ENCODE data around the gene EBLN1.

Gene EBLN1

GRCh38 chr10:22217842-22218241, at the start of gene EBLN1:
Gene EBLN1 (minus strand): TSS chr10:22218015. CDS start chr10:22209983, 8,032 bp downstream.
- no peak for DNase-seq (ENCODE audit: low read depth)

- no peak for DNase-seq (ENCODE audit: low read depth)
These were observed 48.2 kb upstream of the EBLN1 start for GRCh38 chr10:22265839-22266537.

DNA sequence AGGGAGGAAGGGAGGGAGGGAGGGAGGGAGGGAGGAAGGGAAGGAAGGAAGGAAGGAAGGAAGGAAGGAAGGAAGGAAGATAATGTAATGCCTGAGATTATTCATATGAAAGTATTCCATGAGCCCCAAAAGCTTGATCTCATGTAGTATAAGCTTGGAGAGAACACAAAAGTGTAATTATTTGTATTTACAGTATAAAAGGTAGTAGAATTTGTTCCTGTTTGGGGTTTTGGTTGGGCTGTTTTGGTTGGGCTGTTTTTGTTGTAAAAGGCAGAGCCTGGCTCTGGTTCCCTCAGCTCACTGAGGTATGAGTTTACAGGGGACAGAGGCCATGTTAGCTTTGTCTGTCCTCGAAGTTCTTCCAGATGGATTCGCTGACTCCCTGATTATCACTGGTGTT, 45.3 kb upstream of the EBLN1 start:
- no peak for DNase-seq (ENCODE audit: low read depth)

DNA sequence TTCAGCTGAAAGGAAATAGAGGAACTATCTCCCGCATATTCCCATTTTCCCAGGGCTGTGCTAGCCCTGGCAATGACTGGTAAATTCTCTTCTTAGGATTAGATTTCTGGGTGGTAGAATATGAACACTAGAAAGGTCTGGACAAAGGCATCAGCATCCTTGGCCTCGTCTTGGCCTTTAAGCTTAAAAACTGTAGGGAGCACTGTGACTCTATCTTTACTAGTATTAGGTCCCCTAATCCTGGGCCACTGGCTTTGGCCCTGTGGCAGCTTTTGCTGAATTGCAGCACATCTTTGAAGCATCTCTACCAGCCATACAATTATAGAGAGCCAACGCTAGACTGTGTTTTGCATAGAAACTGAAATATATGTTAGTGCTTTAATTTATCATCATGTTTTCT, 41.5 kb upstream of the EBLN1 start:
- DNase-seq (ENCODE audit: low read depth): no peak

GRCh38 chr10:22258471-22258870, 40.7 kb upstream of the EBLN1 start:
- no peak for DNase-seq (ENCODE audit: low read depth)

- no peak for DNase-seq (ENCODE audit: low read depth)
These were observed 35.7 kb upstream of the EBLN1 start for GRCh38 chr10:22253580-22253882.

GRCh38 chr10:22252801-22253579, 35.2 kb upstream of the EBLN1 start:
- no peak for DNase-seq (ENCODE audit: low read depth)

- DNase-seq (ENCODE audit: low read depth): no peak
These were observed 34.5 kb upstream of the EBLN1 start for GRCh38 chr10:22252224-22252800.

DNA sequence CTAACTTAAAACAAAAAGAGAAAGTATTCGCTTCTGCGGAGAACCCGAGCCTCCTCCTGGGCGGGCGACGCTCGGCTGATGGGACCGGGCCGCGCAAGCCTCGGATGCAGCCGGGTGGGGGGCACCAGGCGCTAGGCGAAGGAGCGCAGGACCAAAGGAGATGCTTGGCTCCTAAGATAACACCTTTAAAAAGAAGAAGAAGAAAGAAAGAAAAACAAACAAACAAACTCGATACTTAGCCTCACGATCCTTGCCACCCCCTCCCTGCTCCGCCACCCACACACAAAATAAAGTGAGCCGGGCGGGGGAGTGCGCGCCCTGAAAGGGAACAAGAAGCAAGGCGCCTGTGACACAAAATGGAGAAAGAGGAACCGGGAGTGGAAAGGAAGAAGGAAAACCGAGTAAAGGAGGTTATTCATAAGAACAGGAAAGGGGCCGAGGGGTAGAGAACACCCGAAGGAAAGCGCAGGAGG, 34.0 kb upstream of the EBLN1 start:
- DNase-seq (ENCODE audit: low read depth): no peak

DNA sequence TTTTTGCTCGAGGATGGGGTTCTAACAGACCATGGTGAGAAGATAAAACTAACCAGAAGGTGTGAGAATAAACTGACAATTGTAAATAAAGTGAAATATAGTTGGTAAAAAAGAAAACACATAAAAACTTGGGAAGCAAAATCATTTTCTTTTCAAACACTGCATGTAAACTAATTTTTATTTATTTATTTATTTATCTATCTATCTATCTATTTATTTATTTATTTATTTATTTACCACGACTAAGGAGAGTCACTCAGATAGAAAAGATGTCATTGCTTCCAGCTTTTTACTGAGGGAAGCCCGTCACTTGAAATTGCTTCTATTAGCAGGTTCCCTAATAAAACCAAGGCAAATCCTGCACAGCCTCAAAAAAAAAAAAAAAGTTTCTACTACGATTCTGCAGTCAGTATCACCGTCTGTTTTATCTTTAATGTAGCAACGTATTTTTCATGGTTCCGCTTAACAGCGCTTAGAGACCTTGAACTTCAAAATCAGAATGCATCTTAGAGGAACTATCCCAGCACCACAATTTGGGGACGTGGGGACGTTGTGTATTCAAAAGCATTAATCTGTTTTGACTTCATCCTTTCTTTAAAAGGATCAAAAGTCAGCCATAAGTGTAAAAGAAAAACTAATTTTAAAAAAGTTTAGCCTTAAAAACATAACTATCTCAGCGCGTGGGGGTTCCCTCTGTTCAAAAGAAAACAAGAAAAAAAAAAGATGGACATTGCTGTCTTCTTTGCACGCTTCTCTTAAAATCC, 33.3 kb upstream of the EBLN1 start:
- DNase-seq (ENCODE audit: low read depth): no peak

DNA sequence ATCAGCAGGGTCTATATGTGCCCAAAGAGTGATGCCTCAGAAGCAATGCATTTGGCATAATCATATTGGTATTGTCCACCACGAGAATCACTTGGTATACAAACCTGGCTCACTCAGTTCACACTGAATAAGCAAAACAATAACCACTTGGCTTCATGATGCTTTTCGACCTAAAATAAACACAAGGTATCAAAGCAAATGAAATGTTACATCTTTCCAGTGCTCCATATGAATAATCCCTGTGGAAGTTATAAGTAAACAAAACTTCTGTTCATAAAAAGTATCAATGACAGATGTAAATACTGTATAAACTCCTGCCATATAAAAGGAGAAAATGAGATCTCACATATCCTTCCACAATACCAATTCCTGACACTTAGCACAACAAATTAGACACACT, 29.8 kb upstream of the EBLN1 start:
- no peak for DNase-seq (ENCODE audit: low read depth)

GRCh38 chr10:22246680-22247391, 29.0 kb upstream of the EBLN1 start:
- peak; percentile 69 for DNase-seq (ENCODE audit: low read depth)

DNA sequence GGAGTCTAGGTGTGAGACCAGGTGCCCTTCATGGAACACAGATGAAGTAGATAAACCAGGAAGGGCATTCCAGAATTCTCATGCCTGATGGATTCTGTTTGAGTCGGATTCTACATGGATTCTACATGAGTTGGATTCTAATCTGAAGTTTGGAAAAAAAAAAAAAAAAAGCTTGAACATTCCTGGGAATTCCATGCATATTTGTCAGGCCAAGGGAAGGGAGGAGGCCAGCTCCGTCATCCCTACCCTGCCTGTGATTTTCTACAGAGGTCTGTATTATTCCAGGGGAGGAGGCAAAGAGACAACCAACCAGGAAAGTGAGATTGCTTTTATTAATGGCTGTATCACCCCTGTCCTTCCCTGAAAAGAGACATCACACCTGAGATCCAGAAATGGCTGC, 27.8 kb upstream of the EBLN1 start:
- no peak for DNase-seq (ENCODE audit: low read depth)

GRCh38 chr10:22244855-22245254, 27.0 kb upstream of the EBLN1 start:
- no peak for DNase-seq (ENCODE audit: low read depth)

DNA sequence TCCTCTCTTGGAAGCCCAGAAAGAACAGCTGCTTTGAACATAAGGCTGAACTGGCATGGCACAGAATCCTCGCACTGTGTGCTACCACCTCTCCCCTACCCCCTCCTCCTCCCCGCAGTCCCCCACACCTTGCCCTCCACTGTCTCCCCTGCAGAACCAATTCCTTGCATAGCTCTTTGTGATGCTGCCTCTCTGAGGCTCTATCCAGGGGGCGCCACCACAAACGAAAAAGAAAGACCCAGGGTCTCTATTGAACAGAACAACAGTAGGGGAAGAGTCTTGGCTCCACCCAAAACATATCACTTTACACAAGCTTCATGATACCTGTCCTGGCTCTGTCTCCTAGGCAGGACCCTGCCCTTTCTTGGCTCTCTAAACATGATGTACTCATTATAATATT, 26.2 kb upstream of the EBLN1 start:
- DNase-seq (ENCODE audit: low read depth): no peak

GRCh38 chr10:22243321-22243720, 25.5 kb upstream of the EBLN1 start:
- DNase-seq (ENCODE audit: low read depth): no peak

DNA sequence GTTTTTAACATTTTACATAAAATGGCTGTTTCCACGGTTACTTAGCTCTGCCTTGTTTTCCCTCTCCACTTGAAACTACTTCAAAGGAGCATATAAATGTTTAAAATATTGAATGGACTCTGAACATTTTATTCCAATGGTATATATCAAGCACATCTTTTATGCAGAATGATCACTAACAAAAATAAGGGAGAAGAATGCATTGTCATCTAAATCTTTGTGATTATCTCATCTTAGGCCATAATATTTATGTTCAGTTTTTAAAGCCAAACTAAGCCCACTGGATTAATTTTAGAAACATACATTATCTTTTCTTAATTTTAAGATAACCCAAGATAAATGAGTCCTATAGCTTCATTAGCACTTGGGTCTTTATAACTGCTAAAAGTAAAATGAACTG, 13.4 kb upstream of the EBLN1 start:
- DNase-seq (ENCODE audit: low read depth): no peak

DNA sequence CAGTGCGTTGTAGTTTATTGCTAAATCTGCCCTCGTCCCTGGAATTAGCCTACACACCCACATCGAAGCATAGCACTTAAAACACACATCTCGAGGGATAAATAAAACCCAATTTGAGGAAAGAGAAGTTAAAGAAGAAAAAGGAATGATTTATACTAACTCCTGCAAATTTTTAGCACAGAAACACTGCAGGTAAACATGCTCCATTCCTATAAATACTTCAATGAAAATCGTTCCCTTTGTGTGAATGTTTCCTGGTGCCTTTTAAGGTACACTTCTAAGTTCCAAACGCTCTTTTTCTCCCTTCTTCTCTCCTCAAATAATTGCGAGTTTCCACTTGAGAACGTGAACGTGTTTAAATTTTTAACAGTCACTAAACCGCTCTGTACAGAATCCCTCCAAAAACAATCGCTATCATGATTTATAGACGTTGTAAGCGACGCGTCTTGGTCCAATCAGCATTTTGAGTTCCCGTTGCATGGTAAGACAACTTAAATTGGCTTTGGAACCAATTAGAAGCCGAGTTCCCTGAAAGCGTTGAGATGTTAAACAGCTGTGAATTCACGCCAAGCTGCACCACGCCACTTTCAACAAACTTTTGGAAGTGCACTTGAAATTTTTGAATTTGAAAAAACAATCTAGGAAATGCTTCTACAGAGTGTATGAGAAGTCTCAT, 12.5 kb upstream of the EBLN1 start:
- DNase-seq (ENCODE audit: low read depth): no peak

DNA sequence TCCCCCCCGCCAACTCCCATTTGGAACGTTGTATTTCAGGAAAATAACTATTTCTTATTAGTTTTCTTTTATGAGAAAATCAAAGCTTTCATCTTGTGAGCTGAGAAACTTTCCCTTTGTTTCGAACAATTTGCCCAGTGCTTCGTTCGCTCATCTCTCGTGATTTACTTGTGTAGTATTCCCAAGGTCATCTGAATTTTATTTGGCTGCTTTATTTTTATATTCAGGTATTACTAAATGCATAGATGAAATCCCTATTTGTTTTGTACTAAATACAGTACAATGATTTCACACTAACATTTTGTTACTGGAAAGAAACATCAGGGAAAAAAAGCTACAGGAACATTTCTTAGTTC, 12.0 kb upstream of the EBLN1 start:
- no peak for DNase-seq (ENCODE audit: low read depth)

DNA sequence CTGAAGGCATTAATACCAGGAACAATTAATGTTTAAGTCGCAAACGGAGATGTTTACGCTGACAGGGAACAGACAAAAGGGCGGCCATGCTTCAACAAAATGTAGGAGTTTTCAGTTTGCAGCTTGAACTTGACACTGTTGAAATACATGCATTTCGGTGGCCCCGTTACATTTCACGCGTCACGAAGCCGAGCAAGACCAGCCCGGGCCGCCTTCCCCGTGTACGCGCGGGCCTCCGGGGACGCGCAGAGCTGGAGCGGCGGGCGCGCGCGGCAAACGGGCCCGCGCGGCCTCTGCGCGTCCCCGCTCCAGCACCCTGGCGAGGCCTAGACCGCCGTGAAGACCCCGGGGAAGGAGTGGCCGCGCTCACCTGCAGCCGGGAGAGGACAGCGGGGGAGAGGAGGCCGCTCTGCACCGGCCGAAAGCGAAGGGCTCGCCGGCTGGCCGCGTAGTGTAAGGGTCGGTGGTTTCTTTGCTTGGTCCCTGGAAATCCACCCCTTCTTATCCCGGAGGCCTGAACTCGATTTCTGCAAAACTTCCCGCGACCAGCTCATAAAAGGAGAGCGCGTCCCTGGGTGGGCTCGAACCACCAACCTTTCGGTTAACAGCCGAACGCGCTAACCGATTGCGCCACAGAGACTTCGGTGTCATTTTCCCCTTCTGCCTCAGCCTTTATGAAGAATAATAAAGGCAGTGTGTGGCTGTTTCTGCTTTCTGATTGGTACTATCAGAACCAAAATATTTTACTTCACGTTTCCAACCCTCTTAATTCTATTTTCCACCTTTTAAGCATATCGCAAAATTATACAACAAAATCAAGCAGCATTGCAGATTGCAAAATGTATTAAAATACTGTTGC, 11.4 kb upstream of the EBLN1 start:
- DNase-seq (ENCODE audit: low read depth): peak; percentile 72
